SKM-1 (cell line): Measurements from ENCODE around the gene NDEL1.

ENCODE experiments used
- DNase-seq: peaks from one replicate; lab custom pipeline; 2025; ENCODE audit not compliant: unreplicated experiment; lab: John Stamatoyannopoulos, UW

NDEL1 gene

GRCh38 chr17:8477715-8478441, 42.2 kb downstream of the NDEL1 start:
- no peak for DNase-seq

- DNase-seq: no peak
Observed at GRCh38 chr17:8479431-8479947, 43.8 kb downstream of the NDEL1 start.

- no peak for DNase-seq
Observed at GRCh38 chr17:8480011-8480976, 44.6 kb downstream of the NDEL1 start.

DNA sequence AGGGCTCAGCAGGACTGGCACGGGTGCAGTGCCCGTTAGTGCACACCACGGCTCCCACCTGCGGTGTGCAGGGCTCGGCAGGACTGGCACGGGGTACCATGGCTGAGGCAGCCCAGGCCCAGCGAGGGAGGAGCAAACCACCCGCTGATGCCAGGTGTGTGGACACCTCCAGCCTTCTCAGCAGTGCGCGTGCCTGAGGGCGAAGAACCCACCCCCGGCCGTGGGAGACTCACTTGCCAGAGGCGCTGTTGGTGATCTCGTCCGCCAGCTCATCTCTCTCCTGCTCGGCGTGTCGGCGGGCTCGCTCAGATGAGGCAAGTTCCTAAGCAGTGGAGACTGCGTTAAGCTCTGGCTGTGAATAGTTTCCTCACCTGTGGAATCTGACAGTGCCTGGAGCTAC, 45.4 kb downstream of the NDEL1 start:
- DNase-seq: no peak

- DNase-seq: no peak
Observed at GRCh38 chr17:8481703-8482102, 46.0 kb downstream of the NDEL1 start.

DNA sequence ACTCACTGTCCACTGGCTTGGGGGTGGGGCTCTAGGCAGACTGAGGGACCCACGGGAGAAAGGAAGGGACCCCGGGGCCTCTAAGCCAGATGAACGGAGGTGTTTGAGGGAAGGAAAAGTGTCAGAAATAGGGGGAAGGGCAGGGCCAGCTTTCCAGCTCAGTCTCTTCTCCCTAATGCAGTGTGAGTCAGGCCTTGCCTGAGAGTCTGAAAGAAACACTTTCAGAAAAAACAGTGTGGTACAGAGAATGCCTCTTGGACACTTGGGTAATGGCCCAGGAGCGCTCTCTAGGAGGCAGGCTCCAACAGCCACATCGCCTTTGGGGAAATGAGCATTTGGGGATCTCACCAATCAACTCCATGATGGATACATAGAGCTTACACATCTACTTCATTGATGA, 46.9 kb downstream of the NDEL1 start:
- no peak for DNase-seq

- DNase-seq: no peak
Observed at GRCh38 chr17:8484465-8484864, 48.8 kb downstream of the NDEL1 start.

DNA sequence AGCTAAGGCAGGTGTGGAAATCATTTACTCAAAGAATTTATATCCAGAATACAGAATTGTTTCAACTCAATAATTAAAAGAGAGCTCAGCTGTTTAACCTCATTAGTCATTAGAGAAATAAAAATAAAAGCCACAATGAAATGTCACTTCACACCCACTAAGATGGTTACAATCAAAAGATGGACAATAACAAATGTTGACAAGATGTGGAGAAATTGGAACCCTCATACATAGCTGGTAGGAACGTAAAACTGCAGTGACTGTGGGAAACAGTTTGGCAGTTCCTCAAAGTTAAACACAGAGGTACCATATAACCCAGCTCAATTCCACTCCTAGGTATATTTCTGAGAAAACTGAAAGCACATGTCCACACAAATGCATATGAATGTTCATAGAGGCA, 49.8 kb downstream of the NDEL1 start:
- no peak for DNase-seq

GRCh38 chr17:8487130-8487645, 51.5 kb downstream of the NDEL1 start:
- no peak for DNase-seq

GRCh38 chr17:8487743-8488142, 52.1 kb downstream of the NDEL1 start:
- DNase-seq: no peak

- DNase-seq: no peak
Observed at GRCh38 chr17:8488491-8488890, 52.8 kb downstream of the NDEL1 start.

DNA sequence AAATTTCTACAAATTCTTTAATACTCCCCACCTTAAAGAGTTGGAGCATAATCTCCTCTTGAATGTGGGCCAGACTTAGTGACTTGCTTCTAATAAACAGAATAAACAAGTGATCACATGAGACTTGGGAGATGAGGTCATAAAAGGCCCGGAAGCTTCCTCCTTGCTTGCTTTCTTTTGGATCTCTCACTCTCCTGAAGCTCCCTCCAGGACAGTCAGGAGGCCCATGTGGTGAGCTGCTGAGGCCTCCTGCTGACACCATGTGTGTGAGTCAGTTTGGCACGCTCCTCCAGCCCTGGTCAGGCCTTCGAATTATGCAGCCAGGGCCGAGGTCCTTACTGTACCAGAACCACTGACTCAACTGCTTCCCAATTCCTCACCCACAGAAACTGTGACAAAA, 53.2 kb downstream of the NDEL1 start:
- DNase-seq: no peak

DNA sequence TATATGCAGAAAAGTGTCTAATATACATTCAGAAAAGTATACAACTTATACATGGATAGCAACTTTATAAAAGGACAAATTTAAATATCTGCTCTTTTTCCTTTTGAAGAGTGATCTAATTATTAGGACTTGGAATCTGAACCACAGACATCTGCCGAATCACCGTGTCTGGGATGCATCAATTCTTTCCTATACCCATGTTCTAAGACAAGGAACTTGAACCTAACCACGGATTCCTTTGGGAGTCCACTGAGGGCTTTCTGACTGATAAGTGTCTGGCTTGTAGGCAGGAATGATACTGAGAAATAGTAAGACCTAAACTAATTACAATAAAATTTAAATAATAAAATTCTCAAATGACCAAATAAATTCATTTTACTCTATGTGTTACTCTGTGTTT, 54.2 kb downstream of the NDEL1 start:
- no peak for DNase-seq

- DNase-seq: no peak
Observed at GRCh38 chr17:8490256-8491023, 54.8 kb downstream of the NDEL1 start.

GRCh38 chr17:8492121-8492520, 56.4 kb downstream of the NDEL1 start:
- DNase-seq: no peak

- DNase-seq: no peak
Observed at GRCh38 chr17:8494021-8494420, 58.3 kb downstream of the NDEL1 start.

DNA sequence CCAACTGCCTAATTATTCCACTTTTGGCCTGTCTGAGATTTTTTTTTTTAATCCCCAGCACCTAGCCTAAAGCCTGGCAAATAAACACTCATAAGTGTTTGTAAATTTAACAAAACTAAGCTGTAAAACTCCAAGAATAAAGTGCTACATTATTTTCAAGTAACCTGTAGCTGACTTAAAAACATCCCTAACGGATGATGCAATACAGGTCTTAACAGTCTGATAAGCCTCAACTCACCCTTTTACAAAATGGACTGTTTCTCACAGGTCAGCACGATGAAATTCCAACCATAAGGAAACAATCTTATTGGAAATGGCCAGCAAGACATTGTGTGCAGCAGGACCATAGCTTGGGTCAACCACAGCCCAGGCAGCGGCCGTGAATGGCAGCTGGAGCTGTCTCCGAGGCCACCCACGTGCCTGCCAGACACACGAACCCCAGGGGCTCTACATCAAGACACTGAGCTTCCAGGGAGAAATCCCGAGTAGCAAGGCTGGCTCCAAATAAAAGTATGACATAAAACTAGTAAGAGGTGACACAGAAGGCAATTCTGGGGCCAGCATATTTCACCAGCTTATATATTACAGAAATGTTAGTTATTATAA, 58.9 kb downstream of the NDEL1 start:
- DNase-seq: no peak

GRCh38 chr17:8496081-8496480, 60.4 kb downstream of the NDEL1 start:
- no peak for DNase-seq

DNA sequence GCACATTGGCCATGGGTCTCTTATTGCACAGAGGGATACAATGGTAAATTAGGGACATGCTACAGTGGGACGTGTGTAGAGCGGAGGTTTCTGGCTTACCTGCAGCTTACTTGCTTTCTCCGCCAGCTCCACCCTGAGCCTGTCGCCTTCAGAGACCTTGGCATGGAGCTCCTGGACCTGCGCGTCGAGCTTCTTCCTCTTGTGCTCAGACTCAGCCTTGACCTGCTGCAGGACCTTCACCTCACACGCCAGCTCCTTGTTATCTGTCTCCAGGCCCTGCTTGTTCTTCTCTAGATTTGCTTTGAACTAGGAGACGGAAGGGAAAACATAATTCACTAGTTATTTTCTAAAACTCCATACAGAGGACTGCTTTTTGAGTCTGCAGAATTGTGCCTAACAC, 63.5 kb downstream of the NDEL1 start:
- no peak for DNase-seq

GRCh38 chr17:8499614-8500013, 63.9 kb downstream of the NDEL1 start:
- DNase-seq: no peak

- DNase-seq: no peak
Observed at GRCh38 chr17:8500609-8501008, 64.9 kb downstream of the NDEL1 start.
